ENCODE results near the gene EPHA1.

Gene EPHA1

DNA sequence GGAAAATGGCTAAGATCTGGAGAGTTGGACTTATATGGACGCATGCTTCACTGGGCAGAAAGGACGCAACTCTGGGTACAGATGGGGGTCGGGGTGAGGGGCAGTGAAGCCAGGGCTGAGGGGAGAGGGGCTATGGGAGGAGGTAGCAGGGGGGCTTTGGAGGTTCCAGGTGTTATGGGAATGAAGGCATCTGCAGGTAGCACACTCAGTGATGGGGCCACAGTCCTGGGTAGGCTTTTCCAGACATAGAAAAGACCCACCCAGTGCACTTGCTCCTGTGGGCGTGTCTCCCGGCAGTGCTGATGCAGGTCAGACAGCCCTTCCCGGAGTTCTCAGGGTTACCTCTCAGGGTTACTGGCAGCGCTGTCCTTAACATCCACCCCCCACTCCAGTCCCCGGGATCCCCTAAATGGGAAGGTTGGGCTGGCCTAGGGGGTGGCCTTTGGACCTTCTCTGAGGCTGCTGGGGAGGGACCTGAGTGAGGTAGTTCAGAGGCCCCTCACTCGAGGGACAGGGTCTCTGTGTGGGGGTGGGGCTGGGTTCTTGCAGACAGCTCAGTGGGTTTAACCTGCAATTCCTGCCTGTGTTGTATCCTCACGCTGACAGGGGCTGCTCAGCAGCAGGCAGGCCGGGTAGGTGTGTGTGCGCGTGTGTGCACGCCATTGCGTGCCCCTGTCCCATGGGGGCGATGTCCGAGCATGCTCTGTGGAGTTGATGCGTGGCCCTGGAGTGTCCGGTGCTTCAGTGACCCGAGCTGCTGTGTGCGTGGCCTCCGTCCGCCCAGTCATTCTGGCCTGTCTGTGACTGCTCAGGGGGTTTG is 21.3 kb downstream of the EPHA1 start:
- H3K4me2 ChIP-seq (ENCODE audit: low read length), result no peak overlapping the region
- H3K27me3 ChIP-seq (ENCODE audit: control insufficient read depth, low read length), result peaks cover 6% of the 10 kb centered on the region
- H3F3A ChIP-seq (ENCODE audit: control insufficient read depth, insufficient read depth), result no peaks in the 10 kb centered on the region
- H3K27ac ChIP-seq (ENCODE audit: low read depth, low read length), result no peak overlapping the region
- no peaks in the 10 kb centered on the region for H3K9me2 ChIP-seq (replicated peaks; ENCODE audit: control insufficient read depth, low read length)
- H3K36me3 ChIP-seq (ENCODE audit: control insufficient read depth, low read length), result no peaks in the 10 kb centered on the region
- H3K79me2 ChIP-seq (ENCODE audit: control insufficient read depth, low read length), result no peaks in the 10 kb centered on the region
- no peak overlapping the region for H3K4me3 ChIP-seq (ENCODE audit: low read length)
- peaks cover 6% of the 10 kb centered on the region; the same call in 1 of the 2 replicates for H4K20me1 ChIP-seq (ENCODE audit: control insufficient read depth, insufficient read depth, low read depth, low read length)
- H3K9me3 ChIP-seq (ENCODE audit: control insufficient read depth, insufficient read depth, low read length), result no peaks in the 10 kb centered on the region
- no peak for TF ChIP-seq EZH2phosphoT487 (IDR thresholded peaks at IDR 0.05; ENCODE audit: borderline replicate concordance, low read length)
- peak; percentile 36 for TF ChIP-seq CTCF (IDR thresholded peaks at IDR 0.05; ENCODE audit: low read depth, low read length, poor library complexity, severe bottlenecking)
- H3K4me1 ChIP-seq (ENCODE audit: control insufficient read depth, low read length), result peaks cover 8% of the 10 kb centered on the region

DNA sequence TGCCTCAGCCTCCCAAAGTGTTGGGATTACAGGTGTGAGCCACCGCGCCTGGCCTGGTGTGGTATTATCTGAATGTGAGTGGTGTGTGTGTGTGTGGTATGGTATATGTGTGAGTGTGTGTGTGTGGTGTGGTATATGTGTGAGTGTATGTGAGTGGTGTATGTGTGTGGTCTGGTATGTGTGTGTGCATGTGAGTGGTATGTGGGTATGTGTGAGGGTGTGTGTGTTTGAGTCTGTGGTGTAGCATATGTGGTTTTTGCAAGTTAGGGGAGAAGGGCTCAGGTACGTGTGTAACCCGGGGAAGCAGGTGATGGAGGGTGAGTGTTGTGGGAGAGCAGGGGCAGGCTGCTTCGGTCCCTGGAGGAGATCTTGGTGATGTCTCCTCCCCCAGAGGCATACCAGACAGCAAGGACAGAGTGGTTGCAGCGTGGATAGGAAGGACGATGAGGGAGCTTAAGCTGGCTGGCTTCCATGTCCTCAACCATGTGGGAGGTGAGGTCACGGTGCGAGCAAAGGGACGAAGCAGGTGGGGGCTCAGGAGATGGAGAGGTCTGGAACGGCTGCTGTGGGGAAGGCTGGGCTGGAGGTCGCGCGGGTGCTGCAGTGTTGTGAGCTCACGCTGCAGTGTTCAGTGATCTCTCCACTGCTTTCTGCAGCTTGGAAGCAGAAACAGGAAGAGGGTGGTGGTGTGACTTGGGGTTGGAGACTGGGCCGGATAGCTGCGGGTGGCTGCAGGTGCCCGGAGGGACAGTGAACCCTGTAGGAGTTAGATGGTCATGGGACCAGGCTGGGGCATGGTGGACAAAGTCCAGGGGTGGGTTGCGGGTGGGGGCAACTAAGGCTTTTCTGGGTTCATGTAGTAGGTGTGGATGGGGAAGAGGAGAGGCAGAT is 22.5 kb downstream of the EPHA1 start:
- peak overlapping the region; percentile 3; the same call in 1 of the 2 replicates for H3K4me2 ChIP-seq (ENCODE audit: low read length)

More for the DNA sequence above, 22.5 kb downstream of the EPHA1 start:
- Histone ChIP-seq H3F3A (ENCODE audit: control insufficient read depth, insufficient read depth) (no peaks in the 10 kb centered on the region), H3K9me2 (replicated peaks; ENCODE audit: control insufficient read depth, low read length) (no peaks in the 10 kb centered on the region), H3K27me3 (ENCODE audit: control insufficient read depth, low read length) (peaks cover 17% of the 10 kb centered on the region), H3K79me2 (ENCODE audit: control insufficient read depth, low read length) (no peaks in the 10 kb centered on the region), H3K4me1 (ENCODE audit: control insufficient read depth, low read length) (peaks cover 10% of the 10 kb centered on the region), H3K4me3 (ENCODE audit: low read length) (no peak overlapping the region), H3K36me3 (ENCODE audit: control insufficient read depth, low read length) (no peaks in the 10 kb centered on the region), H4K20me1 (ENCODE audit: control insufficient read depth, insufficient read depth, low read depth, low read length) (peaks cover 6% of the 10 kb centered on the region; the same call in 1 of the 2 replicates), H3K9me3 (ENCODE audit: control insufficient read depth, insufficient read depth, low read length) (no peaks in the 10 kb centered on the region), H3K27ac (ENCODE audit: low read depth, low read length) (no peak overlapping the region)
- TF ChIP-seq CTCF (IDR thresholded peaks at IDR 0.05; ENCODE audit: low read depth, low read length, poor library complexity, severe bottlenecking) (no peak), EZH2phosphoT487 (IDR thresholded peaks at IDR 0.05; ENCODE audit: borderline replicate concordance, low read length) (no peak)
